ENCODE measurements around the gene ATXN7L2.

The ATXN7L2 gene

DNA sequence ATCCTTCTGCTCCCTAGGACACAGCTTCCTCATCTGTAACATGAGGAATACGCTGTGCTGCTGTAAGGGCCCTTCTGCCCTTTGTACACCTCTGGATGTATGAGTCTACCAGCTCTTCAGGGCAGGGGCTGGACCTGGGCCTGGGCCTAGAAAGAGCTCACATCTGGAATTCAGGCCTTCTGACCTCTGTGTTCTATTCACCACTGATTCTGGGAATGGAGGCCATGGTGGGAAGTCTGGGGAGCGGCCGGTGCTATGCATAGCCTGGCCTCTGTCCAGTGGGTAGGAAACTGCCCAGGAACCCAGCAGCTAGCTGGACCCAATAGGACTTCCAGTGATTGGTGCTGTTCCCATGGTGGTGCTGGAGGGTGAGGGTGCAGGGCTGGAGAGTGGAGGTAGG, 45.0 kb downstream of the ATXN7L2 start:
- no peak for FAIRE-seq

DNA sequence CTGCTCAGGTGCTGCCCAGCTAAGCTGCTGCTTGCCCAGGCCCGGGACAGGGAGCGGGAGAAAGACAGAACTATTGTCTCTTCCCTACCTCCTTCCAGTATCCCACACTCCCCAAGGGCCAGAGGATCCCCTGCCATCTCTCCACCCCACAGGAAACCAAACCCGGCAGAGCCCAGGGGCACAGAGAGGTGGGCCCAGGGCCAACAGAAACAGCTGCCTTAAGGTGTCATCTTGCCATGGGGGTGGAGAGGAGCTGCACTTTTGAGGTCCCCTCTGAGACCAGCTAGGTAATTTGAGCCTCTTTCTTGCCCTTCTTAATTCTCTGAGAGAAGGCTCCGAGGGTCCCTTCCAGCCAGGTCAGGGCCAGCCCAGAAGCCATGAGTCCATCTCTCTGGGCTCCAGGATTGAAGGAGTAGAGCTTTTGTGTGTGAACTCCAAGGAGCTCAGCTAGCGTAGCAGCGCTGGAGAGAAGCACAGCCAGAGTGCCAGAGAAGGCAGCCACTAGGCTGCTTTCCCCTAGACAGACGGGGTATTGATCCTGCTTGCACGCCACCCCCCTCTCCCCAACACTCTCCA, 46.3 kb downstream of the ATXN7L2 start:
- no peak for FAIRE-seq

DNA sequence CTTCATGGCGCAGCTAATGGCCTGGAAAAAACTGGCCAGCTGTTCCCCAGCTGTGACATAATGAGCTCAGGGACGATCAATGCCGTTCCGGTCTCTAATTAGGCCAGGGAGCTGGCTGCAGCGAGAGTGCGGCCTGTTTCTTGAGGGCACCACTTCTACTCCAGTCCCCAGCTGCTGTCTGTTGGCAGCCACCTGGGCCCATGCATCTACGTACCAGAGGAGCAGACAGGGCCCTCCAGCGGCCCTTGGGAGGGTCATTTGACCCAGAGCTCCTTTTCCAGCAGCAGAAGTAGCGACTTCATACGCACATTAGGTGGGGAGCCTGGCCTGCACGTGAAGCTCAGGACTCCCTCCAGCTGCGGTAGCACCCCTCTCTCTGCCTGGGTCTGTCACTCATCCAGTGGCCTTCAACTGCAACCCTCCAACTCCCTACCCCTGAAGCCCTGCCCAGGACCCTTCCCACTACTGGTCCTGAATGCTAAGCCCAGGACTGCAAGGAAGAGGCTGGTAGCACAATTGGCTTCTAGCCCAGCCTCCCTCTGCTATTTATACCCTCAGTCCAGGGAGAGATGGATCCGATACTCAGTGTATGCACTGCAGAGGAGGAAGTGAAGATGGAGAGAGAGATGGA, 46.9 kb downstream of the ATXN7L2 start:
- no peak for FAIRE-seq

DNA sequence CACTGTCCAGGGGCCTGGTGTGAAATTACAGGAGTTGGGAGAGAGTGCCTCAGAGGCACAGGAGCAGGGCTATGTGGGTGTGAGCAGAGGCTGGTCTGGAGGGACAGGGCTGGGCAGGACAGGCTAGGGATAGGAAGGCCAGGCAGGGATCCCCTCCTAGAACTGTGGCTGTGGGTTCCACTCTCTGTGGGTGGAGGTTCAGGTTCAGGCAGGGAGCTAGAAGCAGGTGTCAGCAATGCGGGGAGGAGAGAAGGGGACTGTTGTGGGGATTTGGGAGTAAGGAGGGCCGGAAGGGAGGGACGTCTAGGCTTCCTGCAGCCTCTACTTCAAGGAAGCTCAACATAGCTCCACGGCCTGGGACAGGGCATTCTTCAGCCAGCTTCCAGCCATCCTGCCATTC, 47.7 kb downstream of the ATXN7L2 start:
- FAIRE-seq, result no peak

DNA sequence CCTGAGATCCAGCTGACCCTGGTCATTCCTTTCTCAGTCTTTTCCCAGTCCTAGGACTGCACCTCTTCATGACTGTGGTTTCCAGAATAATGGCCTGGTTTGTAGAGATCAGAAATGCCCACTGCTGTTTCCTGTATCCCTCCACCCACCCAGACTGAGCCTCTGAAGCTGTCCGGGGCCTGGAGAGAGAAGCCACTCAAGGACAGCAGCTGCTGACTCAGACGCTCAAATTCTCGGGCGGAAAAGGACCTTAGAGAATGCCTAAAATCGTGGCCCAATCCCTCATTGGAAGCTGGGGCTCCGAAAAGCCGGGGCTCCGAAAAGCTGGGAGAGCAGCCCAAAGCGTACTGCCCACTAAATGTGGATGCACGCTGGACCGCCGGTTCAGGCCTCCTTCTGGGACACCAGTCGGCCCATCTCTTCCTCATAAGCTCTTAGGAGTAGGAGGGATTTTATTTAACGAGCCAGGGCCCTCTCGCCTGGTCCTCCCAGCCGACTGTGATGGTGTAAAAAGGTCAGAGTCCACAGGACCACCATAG, 48.2 kb downstream of the ATXN7L2 start:
- no peak for FAIRE-seq

DNA sequence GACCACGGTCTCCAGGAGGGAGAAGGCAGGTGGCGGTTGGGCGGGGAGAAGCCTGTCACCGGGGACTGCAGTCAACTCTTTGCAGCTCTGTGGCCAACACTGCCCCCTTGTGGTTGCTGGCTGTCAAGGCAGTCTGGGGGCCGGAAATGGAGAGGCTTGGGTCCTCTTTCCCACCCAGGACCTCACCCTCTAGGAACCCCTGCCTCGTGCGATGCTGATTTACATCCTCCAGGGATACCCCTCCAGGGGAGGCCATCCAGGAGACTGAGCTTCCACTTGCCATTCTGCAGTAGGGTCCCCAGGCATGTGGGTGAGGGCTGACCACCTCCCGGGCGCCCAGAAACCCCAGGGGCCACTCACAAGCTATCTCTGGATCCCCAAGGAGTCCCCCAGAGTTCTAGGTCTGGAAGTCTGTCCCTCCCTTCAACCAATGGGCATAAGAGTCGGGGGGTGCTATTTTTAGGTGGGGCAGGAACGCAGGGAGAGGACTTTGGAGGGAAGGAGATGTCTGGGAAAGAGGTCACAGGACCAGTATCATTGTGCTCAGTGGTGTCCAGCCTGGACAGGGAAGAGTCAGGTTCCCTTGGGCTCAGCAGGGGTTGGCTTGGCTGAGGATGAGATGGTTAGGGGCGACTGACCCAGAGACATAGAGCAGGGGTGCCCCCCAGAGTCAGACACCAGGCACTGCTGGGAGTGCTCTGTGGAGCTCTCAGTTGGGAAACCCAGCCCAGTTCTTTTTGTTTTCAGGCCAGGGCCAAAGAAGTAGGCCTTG, 48.8 kb downstream of the ATXN7L2 start:
- no peak for FAIRE-seq

DNA sequence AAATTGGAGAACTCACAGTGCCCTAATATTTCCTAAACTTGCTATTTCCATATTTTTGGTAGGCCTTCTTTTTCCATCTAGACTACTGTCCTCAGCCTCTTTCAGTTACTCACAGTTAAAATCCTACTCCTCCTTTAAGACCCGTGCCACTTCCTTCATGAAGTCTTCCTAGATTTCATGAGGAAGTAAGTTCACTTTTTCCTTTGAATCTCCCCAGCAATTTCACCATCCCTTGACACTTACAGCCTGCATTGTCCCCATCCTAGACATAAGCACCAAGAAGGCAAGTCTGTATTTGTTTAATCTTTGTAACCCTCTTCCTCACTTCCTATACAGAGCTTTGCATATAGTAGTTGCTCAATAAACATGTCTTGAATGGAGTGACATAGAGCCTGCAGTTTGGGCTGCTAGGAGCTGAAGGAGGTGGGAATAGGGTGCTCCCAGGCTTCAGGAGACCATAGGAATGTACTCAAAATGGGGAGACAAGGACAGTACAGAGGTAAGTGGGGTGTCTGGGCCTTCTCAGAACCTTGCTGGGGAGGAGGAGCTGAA, 50.7 kb downstream of the ATXN7L2 start:
- FAIRE-seq, result no peak

DNA sequence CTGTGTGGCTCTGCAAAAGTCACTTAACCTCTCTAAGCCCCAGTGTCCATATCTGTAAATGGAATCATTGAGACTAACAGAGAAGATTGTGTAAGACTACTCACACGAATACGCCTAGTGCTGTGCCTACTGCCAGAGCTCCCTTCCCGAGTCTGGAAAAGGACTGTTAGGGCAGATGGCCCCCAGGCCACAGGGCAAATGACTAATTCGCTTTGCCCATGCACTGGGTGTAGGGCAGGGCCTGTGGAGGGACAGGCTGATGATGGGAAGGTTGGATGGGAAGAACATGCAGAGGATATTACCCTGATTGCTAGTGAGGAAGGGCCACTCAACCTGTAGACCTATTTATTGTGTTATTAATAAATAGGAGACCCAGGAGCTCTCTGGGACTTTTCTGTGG, 51.8 kb downstream of the ATXN7L2 start:
- no peak for FAIRE-seq

DNA sequence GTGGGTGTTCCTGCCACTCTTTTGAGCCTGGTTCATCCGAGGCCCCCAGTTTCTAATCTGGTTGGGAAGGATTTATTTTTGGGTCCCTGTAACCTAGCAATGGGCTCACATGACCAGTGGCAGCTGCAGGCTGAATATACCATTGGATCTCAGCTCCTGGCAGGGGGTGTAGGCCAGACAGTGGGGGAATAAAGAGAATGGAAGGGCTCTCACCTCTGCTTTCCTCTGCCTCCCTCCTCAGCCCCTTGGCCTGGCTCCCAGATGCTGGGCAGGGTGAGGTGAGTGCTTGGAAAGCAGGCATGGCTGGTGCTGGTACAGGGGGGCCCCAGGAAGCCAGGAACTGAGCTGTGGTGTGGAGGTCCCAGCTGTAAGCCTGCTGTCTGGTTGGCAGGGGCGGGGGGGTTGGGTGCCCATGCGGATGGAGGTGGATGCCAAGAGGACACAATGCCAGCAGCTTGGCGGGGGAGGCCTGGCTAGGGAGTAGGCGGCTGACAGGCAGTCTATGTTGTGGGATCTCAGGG, 52.3 kb downstream of the ATXN7L2 start:
- no peak for FAIRE-seq

DNA sequence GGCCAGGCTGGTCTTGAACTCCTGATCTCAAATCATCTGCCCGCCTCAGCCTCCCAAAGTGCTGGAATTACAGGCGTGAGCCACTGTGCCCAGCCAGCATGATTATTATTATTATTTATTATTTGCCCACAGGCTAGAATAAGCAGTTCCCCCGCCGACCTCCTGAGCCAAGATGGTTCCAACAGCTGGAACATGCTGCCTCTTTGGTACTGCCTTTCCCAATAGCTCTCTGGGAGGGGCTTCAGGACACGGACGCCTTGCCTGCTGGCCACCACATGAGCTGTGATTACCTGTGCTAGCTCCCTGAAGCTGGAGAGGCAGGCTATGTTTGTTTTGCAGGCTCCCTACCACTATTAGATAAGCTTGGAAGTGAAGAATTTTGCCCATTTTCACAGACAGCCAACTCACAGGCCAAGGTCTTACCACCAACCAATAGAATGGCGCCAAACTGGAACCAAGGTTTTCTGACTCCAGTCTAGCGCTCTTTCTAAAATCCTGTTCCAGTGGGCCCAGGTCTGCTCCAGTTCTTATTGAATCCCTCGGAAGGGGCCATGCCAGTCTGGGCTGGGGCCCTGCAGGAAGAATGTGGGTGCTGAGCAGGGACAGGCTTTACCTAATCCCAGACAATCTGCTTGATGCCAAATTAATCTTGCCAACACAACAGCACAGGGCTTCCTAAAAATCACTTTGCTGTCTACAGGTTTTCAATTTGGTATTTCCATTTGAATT, 53.9 kb downstream of the ATXN7L2 start:
- no peak for FAIRE-seq

DNA sequence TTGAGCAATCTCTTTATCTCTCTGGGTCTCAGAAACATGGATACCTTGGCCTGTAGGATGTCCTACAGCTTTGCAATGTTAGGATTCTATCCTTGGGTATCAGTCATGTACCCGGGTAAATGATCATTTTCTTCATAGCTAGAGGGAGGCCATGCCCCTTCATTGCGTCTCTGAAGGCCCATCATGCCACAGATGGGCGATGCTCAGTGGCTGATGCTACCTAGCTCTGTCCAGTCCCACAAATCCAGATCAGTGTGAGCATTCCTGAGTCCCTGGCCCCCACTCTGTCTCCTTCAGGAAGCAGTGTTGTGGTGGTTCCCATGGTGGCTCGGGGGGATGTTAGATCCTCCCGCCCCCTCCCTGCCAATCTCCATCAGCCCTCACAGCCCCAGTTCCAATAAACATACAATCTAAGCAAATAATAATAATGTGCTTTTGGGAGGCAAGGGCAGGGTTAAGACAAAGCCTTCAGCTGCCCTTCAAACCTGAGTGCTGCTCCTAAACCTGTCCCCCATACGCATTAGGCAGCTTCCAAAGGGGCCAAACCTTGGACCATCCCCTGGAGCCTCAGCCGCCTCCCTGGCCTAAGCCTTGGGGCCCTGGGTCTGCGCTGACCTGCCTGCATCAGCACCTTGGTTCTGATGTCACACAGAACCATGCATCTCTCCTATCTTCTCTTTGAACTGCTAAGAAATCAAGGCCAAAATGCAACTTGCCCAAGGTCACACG, 55.3 kb downstream of the ATXN7L2 start:
- FAIRE-seq, result no peak

DNA sequence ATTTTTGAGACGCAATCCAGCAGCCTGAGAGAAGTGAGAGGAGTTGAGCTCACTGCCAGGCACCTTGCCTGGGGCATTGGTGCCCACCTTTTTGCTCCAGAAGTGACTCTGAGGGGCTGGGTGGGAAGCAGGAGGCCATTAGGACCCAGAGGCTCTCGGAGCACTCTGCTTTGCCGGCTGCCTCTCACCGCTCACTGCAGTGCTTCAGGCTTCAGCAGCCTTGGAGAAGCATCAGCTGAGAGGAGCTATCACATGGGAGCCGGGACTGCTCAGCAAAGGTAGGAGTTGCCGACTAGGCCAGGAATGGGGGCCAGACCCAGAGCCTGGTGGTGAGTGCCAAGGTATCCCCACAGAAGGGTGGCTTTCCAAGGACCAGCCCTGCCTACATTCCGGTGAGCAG, 56.0 kb downstream of the ATXN7L2 start, which contains the start of gene GPR61:
GPR61 (plus strand) TSS at position 197 of the 400 bp plus-strand sequence. CDS start 3,151 bp downstream, outside the sequence.
- no peak for FAIRE-seq

DNA sequence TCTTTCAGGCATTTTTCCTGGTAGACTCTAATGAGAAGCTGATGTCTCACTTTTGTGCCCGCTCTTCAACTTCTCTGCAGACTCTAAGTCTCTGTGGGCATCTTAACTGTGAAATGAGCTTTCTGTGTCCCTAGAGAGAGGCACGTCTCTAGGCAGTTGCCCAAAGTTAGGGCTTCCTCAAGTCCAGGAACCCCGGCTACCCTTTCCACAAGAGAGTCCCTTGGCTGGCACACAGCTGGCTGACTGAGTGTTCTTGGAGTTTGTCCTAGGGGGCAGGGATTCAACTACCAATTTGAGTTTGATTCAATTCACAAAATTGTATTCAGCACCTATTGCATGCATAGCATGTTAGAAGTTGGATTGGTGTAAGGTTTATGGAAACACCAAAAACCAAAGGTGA, 57.4 kb downstream of the ATXN7L2 start:
- no peak for FAIRE-seq

Measured in A204.1 (cell line).